ENCODE measurements around the gene FLOT1.

FLOT1 gene

GRCh38 chr6:30781395-30781742 is 38.9 kb upstream of the FLOT1 start:
- H3K9me2 ChIP-seq (replicated peaks; ENCODE audit: insufficient read depth, low read length) = no peaks in the 10 kb centered on the region
- H3K4me3 ChIP-seq (ENCODE audit: insufficient read depth, low read length, poor library complexity, severe bottlenecking) = no peak overlapping the region
- no peaks in the 10 kb centered on the region for H3K9me3 ChIP-seq (ENCODE audit: insufficient read depth, low read length)
- TF ChIP-seq CTCF (IDR thresholded peaks at IDR 0.05; ENCODE audit: insufficient read depth, low read length, poor library complexity, severe bottlenecking) (no peak), EZH2phosphoT487 (conservative IDR thresholded peaks at IDR 0.05; ENCODE audit: low read length) (no peak)
- H3K9ac ChIP-seq (ENCODE audit: low read length) = no peak overlapping the region
- no peaks in the 10 kb centered on the region for H4K20me1 ChIP-seq (ENCODE audit: low read depth, low read length)
- H3K4me2 ChIP-seq (ENCODE audit: low read depth, low read length, poor library complexity, severe bottlenecking) = no peak overlapping the region
- no peaks in the 10 kb centered on the region for H3K79me2 ChIP-seq (ENCODE audit: insufficient read depth, low read length)
- H3K27ac ChIP-seq (ENCODE audit: low read depth, low read length) = no peak overlapping the region
- no peaks in the 10 kb centered on the region for H3K36me3 ChIP-seq (ENCODE audit: low read length)
- no peaks in the 10 kb centered on the region for H3F3A ChIP-seq (ENCODE audit: insufficient read depth)
- H3K27me3 ChIP-seq (ENCODE audit: low read length) = no peaks in the 10 kb centered on the region
- no peak overlapping the region for H2AFZ ChIP-seq (ENCODE audit: low read depth, low read length, severe bottlenecking)

GRCh38 chr6:30780642-30780920 is 38.1 kb upstream of the FLOT1 start:
- Histone ChIP-seq H3K9me2 (replicated peaks; ENCODE audit: insufficient read depth, low read length) (no peaks in the 10 kb centered on the region), H3K4me2 (ENCODE audit: low read depth, low read length, poor library complexity, severe bottlenecking) (no peak overlapping the region), H4K20me1 (ENCODE audit: low read depth, low read length) (no peaks in the 10 kb centered on the region), H3K36me3 (ENCODE audit: low read length) (no peaks in the 10 kb centered on the region), H3K9me3 (ENCODE audit: insufficient read depth, low read length) (no peaks in the 10 kb centered on the region), H3F3A (ENCODE audit: insufficient read depth) (no peaks in the 10 kb centered on the region), H2AFZ (ENCODE audit: low read depth, low read length, severe bottlenecking) (no peak overlapping the region), H3K79me2 (ENCODE audit: insufficient read depth, low read length) (no peaks in the 10 kb centered on the region), H3K9ac (ENCODE audit: low read length) (no peak overlapping the region), H3K27ac (ENCODE audit: low read depth, low read length) (no peak overlapping the region), H3K4me3 (ENCODE audit: insufficient read depth, low read length, poor library complexity, severe bottlenecking) (no peak overlapping the region), H3K27me3 (ENCODE audit: low read length) (no peaks in the 10 kb centered on the region)
- TF ChIP-seq EZH2phosphoT487 (conservative IDR thresholded peaks at IDR 0.05; ENCODE audit: low read length) (no peak), CTCF (IDR thresholded peaks at IDR 0.05; ENCODE audit: insufficient read depth, low read length, poor library complexity, severe bottlenecking) (no peak)

DNA sequence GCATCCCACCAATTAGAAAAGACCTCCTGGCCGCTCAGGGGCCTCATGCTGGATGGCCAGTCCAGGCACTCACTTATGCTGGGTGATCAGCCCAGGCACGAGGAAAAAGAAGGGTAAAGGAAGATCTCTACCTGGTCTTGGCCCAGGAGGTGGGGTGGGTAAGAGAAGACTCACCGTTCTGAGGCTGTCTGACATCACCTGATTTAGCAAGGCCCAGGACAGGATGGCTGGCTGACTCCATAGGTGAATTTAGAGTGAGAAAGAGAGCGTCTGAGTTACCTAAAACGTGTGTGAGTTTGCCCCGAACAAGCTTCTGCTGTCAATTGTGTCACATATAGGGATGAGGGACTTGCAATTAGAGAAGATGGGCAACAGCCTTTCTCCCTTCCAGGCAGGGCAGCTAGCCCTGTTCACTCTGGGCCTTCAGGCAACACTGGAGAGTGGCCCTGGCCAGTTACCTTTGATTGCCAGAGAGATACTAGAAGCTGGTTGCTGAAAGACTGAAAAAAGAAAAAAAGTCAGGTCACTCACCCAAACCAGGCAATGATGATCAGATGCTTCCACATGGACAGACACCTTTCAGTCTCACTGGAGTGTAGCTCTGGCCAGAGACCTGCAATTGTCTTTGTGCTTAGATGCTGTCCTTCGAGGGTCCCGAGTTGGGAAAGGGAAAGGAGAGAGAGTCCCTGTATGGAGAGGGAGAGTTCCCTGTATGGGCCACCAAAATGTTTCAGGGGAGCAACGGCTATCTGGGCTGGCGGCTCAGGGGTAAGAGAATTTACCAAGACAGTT is 37.6 kb upstream of the FLOT1 start:
- H2AFZ ChIP-seq (ENCODE audit: low read depth, low read length, severe bottlenecking) = no peak overlapping the region
- no peaks in the 10 kb centered on the region for H3K9me3 ChIP-seq (ENCODE audit: insufficient read depth, low read length)
- no peaks in the 10 kb centered on the region for H3K79me2 ChIP-seq (ENCODE audit: insufficient read depth, low read length)
- H3K36me3 ChIP-seq (ENCODE audit: low read length) = no peaks in the 10 kb centered on the region
- H3K4me3 ChIP-seq (ENCODE audit: insufficient read depth, low read length, poor library complexity, severe bottlenecking) = no peak overlapping the region
- H3K4me2 ChIP-seq (ENCODE audit: low read depth, low read length, poor library complexity, severe bottlenecking) = no peak overlapping the region
- H4K20me1 ChIP-seq (ENCODE audit: low read depth, low read length) = no peaks in the 10 kb centered on the region
- H3K27ac ChIP-seq (ENCODE audit: low read depth, low read length) = no peak overlapping the region
- H3F3A ChIP-seq (ENCODE audit: insufficient read depth) = no peaks in the 10 kb centered on the region
- TF ChIP-seq CTCF (IDR thresholded peaks at IDR 0.05; ENCODE audit: insufficient read depth, low read length, poor library complexity, severe bottlenecking) (no peak), EZH2phosphoT487 (conservative IDR thresholded peaks at IDR 0.05; ENCODE audit: low read length) (no peak)
- H3K9ac ChIP-seq (ENCODE audit: low read length) = no peak overlapping the region
- no peaks in the 10 kb centered on the region for H3K9me2 ChIP-seq (replicated peaks; ENCODE audit: insufficient read depth, low read length)
- no peaks in the 10 kb centered on the region for H3K27me3 ChIP-seq (ENCODE audit: low read length)

All from SU-DHL-6 (cell line).